HG02759 (cell line): Measurements from ENCODE around the gene SCGB1A1.

Source experiments
- ATAC-seq: cut with Tn5 transposase; IDR thresholded peaks from one replicate; pipeline ENCODE4 v1.9.1; 2021; ENCODE audit warnings: mild to moderate bottlenecking, moderate library complexity; ENCODE audit not compliant: unreplicated experiment

SCGB1A1 gene

GRCh38 chr11:62420882-62421281, 2.0 kb downstream of the SCGB1A1 start:
- no peak for ATAC-seq

DNA sequence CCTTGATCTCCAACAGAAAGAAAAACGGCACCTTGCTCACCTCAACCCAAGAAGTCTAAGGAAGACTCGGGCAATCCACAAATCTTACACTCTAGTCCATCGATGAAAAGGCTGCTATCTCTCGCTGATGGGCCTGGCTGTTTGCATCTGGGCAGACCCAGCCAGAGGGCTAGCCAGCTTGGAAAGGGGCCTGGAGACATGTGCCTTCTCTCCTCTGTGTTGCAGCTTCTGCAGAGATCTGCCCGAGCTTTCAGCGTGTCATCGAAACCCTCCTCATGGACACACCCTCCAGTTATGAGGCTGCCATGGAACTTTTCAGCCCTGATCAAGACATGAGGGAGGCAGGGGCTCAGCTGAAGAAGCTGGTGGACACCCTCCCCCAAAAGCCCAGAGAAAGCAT, 3.2 kb downstream of the SCGB1A1 start:
- ATAC-seq = no peak

- no peak for ATAC-seq
Observed at GRCh38 chr11:62423012-62423411, 4.2 kb downstream of the SCGB1A1 start.

GRCh38 chr11:62427630-62428233, 8.9 kb downstream of the SCGB1A1 start:
- ATAC-seq = no peak

GRCh38 chr11:62428871-62429560, 10.2 kb downstream of the SCGB1A1 start:
- ATAC-seq = no peak

DNA sequence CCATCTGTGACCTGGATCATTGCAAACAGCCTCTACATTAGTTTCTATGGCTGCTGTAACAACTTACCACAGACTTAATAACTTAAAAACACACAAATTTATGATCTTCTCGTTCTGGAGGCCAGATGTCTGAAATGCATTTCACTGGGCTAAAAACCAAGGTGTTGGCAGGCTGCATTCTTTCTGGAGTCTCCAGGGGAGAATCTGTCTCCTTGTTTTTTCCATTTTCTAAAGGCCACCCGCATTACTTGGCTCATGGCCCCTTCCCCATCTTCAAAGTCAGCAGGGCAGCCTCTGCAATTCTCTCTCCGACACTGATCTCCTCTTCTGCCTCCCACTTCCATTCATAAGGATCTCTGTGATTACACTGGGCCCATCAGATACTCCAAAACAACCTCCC, 11.6 kb downstream of the SCGB1A1 start:
- ATAC-seq = no peak

GRCh38 chr11:62431171-62431901, 12.5 kb downstream of the SCGB1A1 start:
- ATAC-seq = no peak

GRCh38 chr11:62432695-62433094, 13.9 kb downstream of the SCGB1A1 start:
- ATAC-seq = no peak

- no peak for ATAC-seq
Observed at GRCh38 chr11:62433141-62433903, 14.5 kb downstream of the SCGB1A1 start.

GRCh38 chr11:62433904-62434276, 15.1 kb downstream of the SCGB1A1 start:
- ATAC-seq = no peak

DNA sequence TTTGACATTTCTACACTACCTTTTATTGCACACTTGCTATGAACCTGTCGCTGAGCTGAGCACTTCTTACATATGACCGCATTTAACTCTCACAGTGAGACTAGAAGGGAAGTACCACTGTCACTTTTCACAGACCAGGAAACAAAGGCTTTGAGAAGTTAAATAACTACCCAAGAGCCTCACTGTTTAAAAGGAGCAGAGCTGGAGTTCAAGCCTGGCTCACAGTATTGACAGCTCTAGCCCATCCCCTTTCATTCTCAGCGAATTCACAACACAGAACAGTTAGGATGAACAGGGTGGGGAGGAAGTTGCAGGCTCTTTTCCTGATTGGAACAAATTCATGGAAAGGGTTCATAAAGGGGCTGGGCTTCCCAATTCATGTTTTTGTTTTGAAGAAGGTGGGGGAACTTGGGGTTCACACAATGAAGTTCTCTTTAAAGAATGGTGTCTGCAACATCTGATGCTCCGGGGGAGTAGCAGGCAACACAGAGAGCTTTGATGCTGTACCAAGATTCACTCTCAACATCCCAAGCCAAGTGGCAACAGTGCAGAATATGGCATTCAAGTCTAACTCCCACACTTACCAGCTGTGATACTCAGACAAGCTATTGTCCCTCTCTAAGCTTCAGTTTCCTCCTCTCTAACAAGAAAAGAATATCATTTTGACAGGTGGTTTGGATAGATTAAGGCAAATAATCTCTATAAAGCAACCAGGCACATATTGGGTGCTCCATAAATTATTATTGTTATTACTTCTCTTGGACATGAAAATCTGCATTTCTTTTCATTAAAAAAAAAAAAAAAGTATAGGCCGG, 17.2 kb downstream of the SCGB1A1 start:
- ATAC-seq = no peak

DNA sequence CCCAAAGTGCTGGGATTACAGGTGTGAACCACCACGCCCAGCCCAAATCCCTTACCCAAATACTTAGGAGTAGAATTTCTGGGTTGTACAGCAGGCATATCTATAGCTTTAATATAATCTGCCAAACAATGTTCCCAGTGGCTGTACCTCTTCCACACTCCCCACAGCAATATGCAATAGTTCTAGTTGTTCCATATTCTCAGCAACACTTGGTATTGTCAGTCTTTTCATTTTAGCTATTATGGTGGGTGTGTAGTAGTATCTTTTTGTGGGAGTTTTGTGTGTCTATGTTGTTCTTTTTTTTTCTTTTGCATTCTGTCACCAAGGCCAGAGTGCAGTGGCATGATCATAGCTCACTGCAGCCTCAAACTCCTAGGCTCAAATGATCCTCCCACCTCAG, 18.8 kb downstream of the SCGB1A1 start:
- no peak for ATAC-seq

GRCh38 chr11:62438641-62439040, 19.8 kb downstream of the SCGB1A1 start:
- no peak for ATAC-seq

DNA sequence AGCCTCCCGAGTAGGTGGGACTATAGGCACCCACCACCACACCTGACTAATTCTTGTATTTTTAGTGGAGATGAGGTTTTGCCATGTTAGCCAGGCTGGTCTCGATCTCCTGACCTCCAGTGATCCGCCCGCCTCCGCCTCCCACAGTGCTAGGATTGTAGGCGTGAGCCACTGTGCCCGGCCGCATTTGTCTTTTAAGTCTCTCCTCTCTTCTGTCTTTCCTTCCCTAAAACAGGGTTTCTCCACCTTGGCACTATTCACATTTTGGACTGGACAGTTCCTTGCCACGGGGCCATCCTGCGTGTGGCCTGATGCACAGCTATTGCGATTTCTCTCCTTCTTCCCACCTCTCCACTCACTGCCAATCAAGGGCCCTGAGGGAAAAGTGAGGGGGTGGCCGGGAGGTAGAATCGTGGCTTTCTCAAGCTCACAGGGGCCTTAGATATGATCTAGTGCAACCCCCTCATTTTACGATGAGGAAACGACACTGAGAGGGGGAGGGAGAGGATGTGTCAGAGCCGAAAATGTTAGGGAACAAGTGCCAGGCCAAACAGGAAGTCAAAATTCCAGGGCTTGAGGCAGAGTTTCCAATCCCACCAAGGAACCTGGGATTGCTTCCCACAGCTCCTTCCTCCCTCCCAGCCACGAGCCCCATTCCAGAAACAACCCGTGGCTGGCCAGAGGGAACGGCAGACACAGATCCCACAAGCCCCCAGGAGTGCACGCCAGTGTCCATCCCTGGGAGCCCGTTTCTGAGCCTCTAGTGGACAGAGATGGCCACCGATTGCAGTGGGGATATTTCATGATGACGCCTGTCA, 21.2 kb downstream of the SCGB1A1 start:
- ATAC-seq = no peak

DNA sequence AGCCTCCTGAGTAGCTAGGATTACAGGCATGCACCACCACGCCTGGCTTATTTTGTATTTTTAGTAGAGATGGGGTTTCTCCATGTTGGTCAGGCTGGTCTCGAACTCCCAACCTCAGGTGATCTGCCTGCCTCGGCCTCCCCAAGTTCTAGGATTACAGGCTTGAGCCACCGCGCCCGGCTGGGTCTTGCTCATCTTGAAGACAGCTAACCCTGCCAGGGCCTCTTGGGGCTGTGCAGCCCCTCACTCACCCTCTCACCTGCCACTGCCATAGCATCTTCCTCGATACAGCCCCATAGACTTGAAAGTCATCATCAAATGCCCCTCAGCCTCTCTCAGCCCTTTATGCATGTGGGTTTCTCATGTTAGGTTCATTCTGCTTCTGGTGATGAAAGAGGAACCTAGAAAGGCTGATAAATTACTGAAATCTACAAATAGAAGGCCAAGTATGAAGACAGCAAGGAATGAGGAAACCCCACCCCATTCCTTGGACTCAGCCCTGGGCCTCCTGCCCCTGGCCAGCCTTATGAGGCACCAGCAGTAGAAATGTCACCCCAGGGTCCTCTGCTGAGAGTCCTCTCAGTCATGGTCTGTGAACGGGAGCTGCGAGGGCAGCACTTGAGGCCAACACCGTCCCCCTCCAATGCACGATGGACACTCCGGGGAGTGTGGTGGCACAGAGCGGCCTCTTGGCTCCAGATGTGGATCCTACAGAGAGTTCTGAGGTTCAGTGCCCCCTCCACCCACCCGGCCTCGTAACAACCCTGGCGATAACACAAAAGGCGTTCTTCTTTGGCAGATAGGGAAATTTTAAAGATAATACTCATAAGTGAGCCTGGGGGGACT, 24.8 kb downstream of the SCGB1A1 start:
- ATAC-seq = no peak

- ATAC-seq = no peak
Observed at GRCh38 chr11:62444236-62444833, 25.5 kb downstream of the SCGB1A1 start.

DNA sequence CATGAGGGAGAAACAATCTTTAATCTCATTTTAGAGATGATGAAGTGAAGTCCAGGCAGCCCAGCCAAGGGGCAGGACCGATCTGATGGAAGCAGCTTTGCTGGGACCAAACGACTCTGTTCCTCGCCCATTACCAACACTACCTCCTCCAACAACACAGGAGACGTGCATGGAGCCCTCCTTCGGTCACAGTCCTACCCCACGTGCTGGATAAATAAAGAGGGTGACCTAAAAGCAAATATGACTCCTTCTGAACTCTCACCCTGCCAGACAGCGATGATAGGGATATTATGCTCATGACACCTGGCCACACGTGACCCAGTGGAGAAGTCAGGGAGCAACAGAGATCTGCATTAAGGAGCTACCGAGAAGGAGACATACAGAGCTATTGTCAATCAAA, 26.0 kb downstream of the SCGB1A1 start:
- ATAC-seq = no peak

- no peak for ATAC-seq
Observed at GRCh38 chr11:62445314-62445740, 26.5 kb downstream of the SCGB1A1 start.
